K562 (cell line): ENCODE results near the gene MPHOSPH9. TPM values are rescaled to one million over a fixed set of nuclear protein-coding genes. Genes with fewer than 3 reads are reported as not detected.

Experiments
- AFF1 ChIP-seq, 2 experiments: fragments of 450-650 bp; IDR thresholded peaks; 2 replicates each; pipeline ENCODE4 v1.6.1; 2018; ENCODE audit warnings: mild to moderate bottlenecking in 2 of 2, low read depth in 1 of 2; ENCODE audit not compliant: partially characterized antibody in 2 of 2
- ARID1B ChIP-seq: fragments of 450-650 bp; IDR thresholded peaks from 2 replicates; pipeline ENCODE4 v1.6.1; 2016; ENCODE audit warnings: antibody characterized with exemption, mild to moderate bottlenecking, inconsistent platforms
- CBX8 ChIP-seq: fragments of 200-600 bp; sonication (generic); IDR thresholded peaks from 2 replicates; pipeline ENCODE4 v1.6.1; 2012; ENCODE audit warnings: borderline replicate concordance, mixed run types, low read depth, mild to moderate bottlenecking, moderate library complexity, mixed read lengths, low read length, control low read depth, inconsistent platforms; ENCODE audit not compliant: poor library complexity, severe bottlenecking; ENCODE audit errors: extremely low read depth
- CHCHD3 ChIP-seq: fragments of 250-450 bp; sonication (Bioruptor Pico); IDR thresholded peaks from 2 replicates; pipeline ENCODE4 v2.1.2; 2022; ENCODE audit warnings: mild to moderate bottlenecking
- DEAF1 ChIP-seq: fragments of 450-650 bp; formaldehyde crosslinking; IDR thresholded peaks from 2 replicates; pipeline ENCODE4 v1.4.0; 2020; ENCODE audit warnings: mild to moderate bottlenecking, moderate library complexity
- ETV1 ChIP-seq: fragments of 450-650 bp; conservative IDR thresholded peaks from 2 replicates; pipeline ENCODE4 v1.6.1; 2016; ENCODE audit warnings: missing genetic modification characterization, control low read depth, low read depth, missing compliant biosample characterization
- HDGF ChIP-seq: fragments of 450-650 bp; IDR thresholded peaks from 2 replicates; pipeline ENCODE4 v1.6.1; 2016
- HOXB6 ChIP-seq: fragments of 250-450 bp; sonication (Bioruptor Pico); IDR thresholded peaks from 2 replicates; pipeline ENCODE4 v1.5.1; 2022; ENCODE audit warnings: mild to moderate bottlenecking, borderline replicate concordance
- MED1 ChIP-seq: sonication (generic); formaldehyde crosslinking; IDR thresholded peaks from 2 replicates; pipeline ENCODE4 v1.8.1; 2023; ENCODE audit warnings: missing genetic modification reagents, borderline replicate concordance
- NR4A1 ChIP-seq, 2 experiments: fragments of 250-450 bp in 1 of 2; fragments of 450-650 bp in 1 of 2; sonication (Bioruptor Pico) in 1 of 2; IDR thresholded peaks; 2 replicates each; pipeline versions ENCODE4 v1.4.0 to v1.6.1; 2016 to 2020; ENCODE audit warnings: mild to moderate bottlenecking in 2 of 2, missing compliant biosample characterization in 1 of 2, missing genetic modification characterization in 1 of 2, moderate library complexity in 1 of 2
- RBM25 ChIP-seq: fragments of 200-400 bp; formaldehyde crosslinking; IDR thresholded peaks from 2 replicates; pipeline ENCODE4 v1.6.1; 2018; ENCODE audit warnings: low read length, low read depth, moderate library complexity; ENCODE audit not compliant: severe bottlenecking
- SAP30 ChIP-seq: fragments of 200-600 bp; sonication (generic); IDR thresholded peaks from 2 replicates; pipeline ENCODE4 v1.6.1; 2012; ENCODE audit warnings: borderline replicate concordance, low read depth, mild to moderate bottlenecking, moderate library complexity, low read length, control low read depth, inconsistent platforms; ENCODE audit not compliant: insufficient read depth, poor library complexity, severe bottlenecking
- SMARCC2 ChIP-seq: fragments of 450-650 bp; IDR thresholded peaks from 2 replicates; pipeline ENCODE4 v1.6.1; 2017; ENCODE audit warnings: antibody characterized with exemption, moderate library complexity, mild to moderate bottlenecking, low read depth
- STAT5B ChIP-seq: fragments of 250-450 bp; sonication (Bioruptor Pico); IDR thresholded peaks from 2 replicates; pipeline ENCODE4 v1.8.0; 2021; ENCODE audit warnings: mild to moderate bottlenecking, inconsistent platforms
- TFAP4 ChIP-seq: sonication (generic); formaldehyde crosslinking; IDR thresholded peaks from 2 replicates; pipeline ENCODE4 v1.8.0; 2022; ENCODE audit warnings: missing genetic modification reagents, mild to moderate bottlenecking, moderate library complexity, borderline replicate concordance
- THAP7 ChIP-seq: fragments of 250-450 bp; sonication (Bioruptor Pico); IDR thresholded peaks from 2 replicates; pipeline ENCODE4 v1.5.0; 2021
- ZNF121 ChIP-seq: sonication (generic); formaldehyde crosslinking; conservative IDR thresholded peaks from 2 replicates; pipeline ENCODE4 v1.8.0; 2022; ENCODE audit warnings: missing genetic modification reagents
- ZNF140 ChIP-seq: fragments of 250-450 bp; sonication (Bioruptor Pico); IDR thresholded peaks from 2 replicates; pipeline ENCODE4 v1.8.0; 2021; ENCODE audit warnings: moderate library complexity, mild to moderate bottlenecking, inconsistent platforms
- ZNF79 ChIP-seq: fragments of 250-450 bp; sonication (Bioruptor Pico); IDR thresholded peaks from 2 replicates; pipeline ENCODE4 v1.4.0; 2020; ENCODE audit warnings: low read depth, mild to moderate bottlenecking, moderate library complexity
- polyA plus RNA-seq, 8 experiments: library from polyadenylated mRNA; depleted of rRNA in 4 of 8; stranded (reverse) in 5 of 8; unstranded in 3 of 8; fragments of >200 nt; fragmentation: Nextera tagmentation in 2 of 8; fragmentation: Illumina TruSeq in 1 of 8; extraction: Ambion mirVana in 2 of 8; extraction: Trizol in 1 of 8; gene quantifications; 2 replicates each; pipeline versions ENCODE4 v1.2.1 to v1.2.3, GENCODE V29; 2011 to 2014; ENCODE audit warnings: inconsistent platforms in 1 of 8, missing spikeins in 1 of 8
- total RNA-seq, 7 experiments: library from RNA; depleted of rRNA in 6 of 7; stranded (reverse); fragments of >200 nt in 6 of 7; fragmentation: Illumina TruSeq in 2 of 7; extraction: Trizol in 2 of 7; gene quantifications; 2 replicates each; pipeline versions ENCODE4 v1.2.1 to v1.2.3, GENCODE V29; 2011 to 2021; ENCODE audit warnings: low replicate concordance in 1 of 7

Gene MPHOSPH9
- total and polyA plus RNA-seq, 9 of the 15 experiments (the other 6 are each of a cell fraction or from before 2014, with no cell fraction given): 14.2 to 103 (median 54.5) TPM

GRCh38 chr12:123233505-123234308 is 766 bp upstream of the MPHOSPH9 start (continued):
- TF ChIP-seq HDGF (no peak), MED1 (CRISPR knock-in tag) (no peak), SMARCC2 (no peak), ZNF121 (CRISPR knock-in tag) (peak; percentile 77), TFAP4 (CRISPR knock-in tag) (no peak), AFF1 (IDR thresholded peaks at IDR 0.05; ENCODE audit: low read depth in 1 of 2, partially characterized antibody in 2 of 2) (peak; percentile 8 to 19), ETV1 (tag) (no peak), HOXB6 (CRISPR knock-in tag) (no peak), DEAF1 (CRISPR knock-in tag) (no peak), SAP30 (no peak), THAP7 (CRISPR knock-in tag) (no peak), CHCHD3 (no peak), CBX8 (no peak), NR4A1 (CRISPR knock-in tag; IDR thresholded peaks at IDR 0.05) (no peak), NR4A1 (tag; IDR thresholded peaks at IDR 0.05) (no peak), STAT5B (CRISPR knock-in tag) (no peak), RBM25 (no peak), ZNF140 (CRISPR knock-in tag) (no peak), ARID1B (no peak), ZNF79 (CRISPR knock-in tag) (no peak)
